SH-SY5Y (cell line): ENCODE measurements around the gene LUZP1.

Source experiments
- GATA2 ChIP-seq: IDR thresholded peaks from 2 replicates; pipeline ENCODE4 v1.6.1; 2011; ENCODE audit warnings: mild to moderate bottlenecking, low read depth, low read length
- GATA3 ChIP-seq: IDR thresholded peaks from 2 replicates; pipeline ENCODE4 v1.6.1; 2011; ENCODE audit warnings: low read depth, mild to moderate bottlenecking, low read length, moderate library complexity

GRCh38 chr1:23152966-23153684 lies 15.5 kb downstream of the LUZP1 start:
- TF ChIP-seq GATA2, result no peak
- no peak for TF ChIP-seq GATA3
